GM12864 (cell line): ENCODE data around the gene NSUN7.

Experiments
- DNase-seq: peaks from one replicate; pipeline ENCODE4 v3.0.0-alpha.2; 2011; ENCODE audit warnings: low read depth
- H3K4me3 ChIP-seq: 2 replicates; pipeline ENCODE4 v1.5.1; 2011; ENCODE audit warnings: mild to moderate bottlenecking, low read depth, low read length, control low read depth
- TF ChIP-seq, protein P1 (sequence below): IDR thresholded peaks from 2 replicates; pipeline ENCODE4 v1.5.1; 2011; ENCODE audit warnings: low read depth, mild to moderate bottlenecking, moderate library complexity, low read length, control low read depth, inconsistent platforms; ENCODE audit errors: missing control alignments

NSUN7 gene

GRCh38 chr4:40837094-40837870, 87.5 kb downstream of the NSUN7 start:
- TF ChIP-seq, protein P1, sequence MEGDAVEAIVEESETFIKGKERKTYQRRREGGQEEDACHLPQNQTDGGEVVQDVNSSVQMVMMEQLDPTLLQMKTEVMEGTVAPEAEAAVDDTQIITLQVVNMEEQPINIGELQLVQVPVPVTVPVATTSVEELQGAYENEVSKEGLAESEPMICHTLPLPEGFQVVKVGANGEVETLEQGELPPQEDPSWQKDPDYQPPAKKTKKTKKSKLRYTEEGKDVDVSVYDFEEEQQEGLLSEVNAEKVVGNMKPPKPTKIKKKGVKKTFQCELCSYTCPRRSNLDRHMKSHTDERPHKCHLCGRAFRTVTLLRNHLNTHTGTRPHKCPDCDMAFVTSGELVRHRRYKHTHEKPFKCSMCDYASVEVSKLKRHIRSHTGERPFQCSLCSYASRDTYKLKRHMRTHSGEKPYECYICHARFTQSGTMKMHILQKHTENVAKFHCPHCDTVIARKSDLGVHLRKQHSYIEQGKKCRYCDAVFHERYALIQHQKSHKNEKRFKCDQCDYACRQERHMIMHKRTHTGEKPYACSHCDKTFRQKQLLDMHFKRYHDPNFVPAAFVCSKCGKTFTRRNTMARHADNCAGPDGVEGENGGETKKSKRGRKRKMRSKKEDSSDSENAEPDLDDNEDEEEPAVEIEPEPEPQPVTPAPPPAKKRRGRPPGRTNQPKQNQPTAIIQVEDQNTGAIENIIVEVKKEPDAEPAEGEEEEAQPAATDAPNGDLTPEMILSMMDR, result no peak
- no peak overlapping the region for H3K4me3 ChIP-seq
- DNase-seq, result no peak

- TF ChIP-seq, protein P1, result no peak
- H3K4me3 ChIP-seq, result no peak overlapping the region
- no peak for DNase-seq
Observed at GRCh38 chr4:40838742-40839141, 89.0 kb downstream of the NSUN7 start.

- DNase-seq, result no peak
- no peak overlapping the region for H3K4me3 ChIP-seq
Observed at GRCh38 chr4:40840255-40840984, 90.7 kb downstream of the NSUN7 start.

DNA sequence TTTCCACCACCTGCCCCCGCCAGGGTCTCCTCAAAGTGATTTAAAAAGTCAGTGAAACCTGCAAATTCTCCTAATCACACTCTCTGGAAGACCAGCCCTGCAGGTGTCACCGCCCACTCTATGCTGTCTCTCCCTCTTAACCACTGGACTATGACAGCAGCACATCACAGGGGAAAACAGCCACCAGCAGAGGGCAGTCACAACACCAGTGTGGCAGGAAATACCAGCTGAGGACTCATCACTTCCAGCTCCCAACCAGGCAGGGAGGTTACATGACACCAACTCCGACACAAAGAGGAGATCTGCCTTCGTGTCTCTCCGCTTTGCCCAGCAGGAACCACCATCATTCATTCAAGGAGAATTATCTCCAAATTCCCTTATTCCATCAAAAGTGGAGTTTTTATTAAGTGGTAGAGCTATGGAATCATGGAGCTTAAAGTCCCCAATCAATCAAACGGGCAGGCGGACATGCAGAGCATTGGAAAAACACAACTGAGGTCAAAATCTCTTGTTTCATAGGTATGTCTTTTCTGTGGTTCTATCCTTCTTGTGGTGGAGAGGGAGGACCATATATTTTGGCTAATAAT, 91.3 kb downstream of the NSUN7 start:
- no peak overlapping the region for H3K4me3 ChIP-seq
- TF ChIP-seq, protein P1, result peak; percentile 92

More at GRCh38 chr4:40840255-40840984, 90.7 kb downstream of the NSUN7 start:
- TF ChIP-seq, protein P1, result no peak

GRCh38 chr4:40842318-40842717, 92.6 kb downstream of the NSUN7 start:
- DNase-seq, result no peak
- TF ChIP-seq, protein P1, result no peak
- no peak overlapping the region for H3K4me3 ChIP-seq

More for the DNA sequence above, 91.3 kb downstream of the NSUN7 start:
- peak; percentile 69 for DNase-seq

GRCh38 chr4:40842725-40843423, 93.1 kb downstream of the NSUN7 start:
- H3K4me3 ChIP-seq, result no peak overlapping the region
- TF ChIP-seq, protein P1, result no peak
- no peak for DNase-seq
